Transverse colon (tissue), 4 donors: ENCODE measurements around the gene SIGLEC1. TPM values are rescaled to one million over a fixed set of nuclear protein-coding genes. Genes with fewer than 3 reads are reported as not detected.

Experiments
- DNase-seq: peaks from one replicate; pipeline ENCODE4 v3.0.0-alpha.2; 2019
- H3K27ac ChIP-seq, 4 donors: fragments of 200-600 bp; sonication (generic); 2 replicates each; pipeline ENCODE4 v1.5.1; 2016 to 2018; ENCODE audit warnings: inconsistent platforms in 4 of 4
- H3K27me3 ChIP-seq: fragments of 200-600 bp; sonication (generic); 2 replicates; pipeline ENCODE4 v1.5.1; 2017; ENCODE audit warnings: inconsistent platforms
- H3K36me3 ChIP-seq, 4 donors: fragments of 200-600 bp; sonication (generic); 2 replicates each; pipeline ENCODE4 v1.5.1; 2017 to 2019; ENCODE audit warnings: inconsistent platforms in 4 of 4
- H3K4me1 ChIP-seq, 4 donors: fragments of 200-600 bp; sonication (generic); 2 replicates each; pipeline ENCODE4 v1.5.1; 2017 to 2020; ENCODE audit warnings: inconsistent platforms in 4 of 4
- H3K4me3 ChIP-seq, 4 donors: fragments of 200-600 bp; sonication (generic); 1 replicate in 1 of 4; 2 replicates in 3 of 4; pipeline versions ENCODE4 v1.5.1 to v1.6.1; 2017 to 2019; ENCODE audit warnings: inconsistent platforms in 4 of 4
- H3K9me3 ChIP-seq, 2 donors: fragments of 200-600 bp; sonication (generic); 2 replicates each; pipeline ENCODE4 v1.5.1; 2017 to 2019; ENCODE audit warnings: inconsistent platforms in 2 of 2
- CTCF ChIP-seq, 5 experiments: fragments of 200-600 bp in 3 of 5; fragments of 450-650 bp in 2 of 5; sonication (generic) in 3 of 5; IDR thresholded peaks; 1 replicate in 2 of 5; 2 replicates in 3 of 5; pipeline ENCODE4 v1.5.1; 2016 to 2017; ENCODE audit warnings: antibody characterized with exemption in 5 of 5, inconsistent platforms in 3 of 5, mild to moderate bottlenecking in 2 of 5, moderate library complexity in 1 of 5
- EP300 ChIP-seq: sonication (generic); formaldehyde crosslinking; IDR thresholded peaks from one replicate; pipeline ENCODE4 v1.6.1; 2017; ENCODE audit warnings: antibody characterized with exemption, low read depth
- POLR2A ChIP-seq: fragments of 450-650 bp; IDR thresholded peaks from one replicate; pipeline ENCODE4 v1.6.1; 2016; ENCODE audit warnings: antibody characterized with exemption, mild to moderate bottlenecking, moderate library complexity
- POLR2AphosphoS5 ChIP-seq, 3 donors: sonication (generic); formaldehyde crosslinking; IDR thresholded peaks; one replicate each; pipeline ENCODE4 v1.6.1; 2016; ENCODE audit warnings: antibody characterized with exemption in 3 of 3
- WGBS, 2 donors: methylation state at CpG; one replicate each; pipeline ENCODE4 v1.1.5; 2018; ENCODE audit warnings: low coverage in 1 of 2; 5-methylcytosine and 5-hydroxymethylcytosine counted together
- in situ Hi-C, 4 donors: fragments of 200-750 bp; cut with MboI; loops; one replicate each; pipeline versions ENCODE4 v1.15.0 to v1.15.1; 2017; ENCODE audit warnings: low sequenced_read_pairs in 3 of 4, low pct_ligation_motif_present in 1 of 4, low pct_unique_long_range_greater_than_20kb in 1 of 4
- intact Hi-C: fragments of 100-400 bp; cut with DNase I; formaldehyde crosslinking; loops from one replicate; pipeline ENCODE4 v1.15.1; 2023; ENCODE audit warnings: low total_unique reads
- total RNA-seq, 4 donors: library from RNA; depleted of rRNA; stranded (reverse); fragments of >200 nt; gene quantifications; one replicate each; pipeline ENCODE4 v1.1.0, GENCODE V29; 2016

Gene SIGLEC1
- total RNA-seq, 4 donors from 2014 or later: 2.2 to 17.6 (median 7.9) TPM

GRCh38 chr20:3744037-3744436 is 31.6 kb upstream of the SIGLEC1 start:
- no peak for TF ChIP-seq CTCF (IDR thresholded peaks at IDR 0.05)
- TF ChIP-seq POLR2A: no peak
- TF ChIP-seq POLR2AphosphoS5 (IDR thresholded peaks at IDR 0.05): no peak
- Histone ChIP-seq H3K9me3 (no peaks in the 10 kb centered on the region), H3K27me3 (peaks cover 15% of the 10 kb centered on the region), H3K4me3 (no peak overlapping the region), H3K36me3 (no peaks in the 10 kb centered on the region), H3K4me1 (no peaks in the 10 kb centered on the region), H3K27ac (no peak overlapping the region)
- no peak for DNase-seq
- intact Hi-C loops (no loop called here), in situ Hi-C loops (no loop called here)
- 65% methylated on average over 1 of the region's 1 CpG; no CpG with 5 or more reads in 1 of the 2 donors for WGBS, 2 donors

DNA sequence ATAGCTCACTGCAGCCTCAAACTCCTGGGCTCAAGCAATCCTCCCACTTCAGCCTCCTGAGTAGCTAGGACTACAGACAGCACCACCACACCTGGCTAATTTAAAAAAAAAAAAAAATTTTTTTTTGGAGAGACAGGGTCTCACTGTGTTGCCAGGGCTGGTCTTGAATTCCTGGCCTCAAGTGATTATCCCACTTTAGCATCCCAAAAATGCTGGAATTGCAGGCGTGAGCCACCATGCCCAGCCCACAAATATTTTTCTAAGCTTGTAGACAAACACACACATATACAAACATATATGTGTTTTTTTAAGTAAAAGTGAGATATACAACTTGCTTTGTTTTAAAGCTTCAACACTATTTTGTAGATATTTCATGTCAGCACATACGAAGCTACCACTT is 30.9 kb upstream of the SIGLEC1 start:
- in situ Hi-C loops (no loop called here), intact Hi-C loops (no loop called here)
- Histone ChIP-seq H3K36me3 (no peaks in the 10 kb centered on the region), H3K27me3 (peaks cover 15% of the 10 kb centered on the region), H3K4me1 (no peaks in the 10 kb centered on the region), H3K9me3 (no peaks in the 10 kb centered on the region), H3K4me3 (no peak overlapping the region), H3K27ac (no peak overlapping the region)
- no peak for TF ChIP-seq POLR2A
- no peak for TF ChIP-seq POLR2AphosphoS5 (IDR thresholded peaks at IDR 0.05)
- TF ChIP-seq EP300: no peak
- no peak for TF ChIP-seq CTCF (IDR thresholded peaks at IDR 0.05)
- DNase-seq: no peak
- WGBS, 2 donors: 83 to 88% methylated on average over 2 of the region's 2 CpGs

- no peaks in the 10 kb centered on the region for H3K36me3 ChIP-seq
- H3K9me3 ChIP-seq: no peaks in the 10 kb centered on the region
- no peak for DNase-seq
- WGBS, 2 donors: 72% methylated on average over 7 of the region's 7 CpGs; no CpG with 5 or more reads in 1 of the 2 donors
- H3K4me3 ChIP-seq: no peak overlapping the region
- H3K4me1 ChIP-seq: no peaks in the 10 kb centered on the region
- in situ Hi-C loops: no loop called here
- TF ChIP-seq POLR2A (no peak), POLR2AphosphoS5 (IDR thresholded peaks at IDR 0.05) (no peak), EP300 (no peak), CTCF (IDR thresholded peaks at IDR 0.05) (no peak)
- H3K27ac ChIP-seq: no peak overlapping the region
- peaks cover 15% of the 10 kb centered on the region for H3K27me3 ChIP-seq
- intact Hi-C loops: no loop called here
Observed at GRCh38 chr20:3741836-3742458, 29.5 kb upstream of the SIGLEC1 start.

DNA sequence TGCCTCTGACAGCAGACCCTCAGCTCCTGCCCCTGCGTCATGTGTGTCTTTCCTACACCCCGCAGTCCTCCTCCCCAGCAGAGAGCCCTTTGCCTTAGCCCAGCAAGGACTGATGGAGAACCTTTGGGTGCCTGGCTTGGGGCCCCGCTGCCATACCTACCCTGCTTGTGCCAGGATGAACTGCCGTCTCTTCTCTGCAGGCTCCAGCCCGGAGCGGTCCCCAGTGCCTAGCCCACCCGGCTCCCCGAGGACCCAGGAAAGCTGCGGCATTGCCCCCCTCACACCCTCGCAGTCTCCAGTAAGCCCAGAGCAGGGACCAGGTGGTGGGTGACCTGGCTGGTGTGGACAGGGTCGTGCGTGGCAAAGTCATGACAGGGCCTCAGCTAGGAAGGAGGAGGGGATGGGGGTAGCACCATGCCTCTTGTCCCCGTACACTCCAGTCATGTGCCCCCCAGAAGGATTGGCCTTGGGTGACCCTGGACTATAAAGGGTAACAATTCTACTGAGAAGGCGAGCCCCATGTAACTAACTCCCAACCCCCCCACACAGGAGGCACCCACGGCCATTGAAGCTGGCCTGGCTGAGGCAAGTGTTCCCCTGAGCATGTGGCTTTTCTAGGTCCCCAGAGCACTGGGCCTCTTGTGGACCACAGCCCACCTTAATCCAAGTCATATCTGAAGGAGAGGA is 28.4 kb upstream of the SIGLEC1 start:
- H3K36me3 ChIP-seq: no peaks in the 10 kb centered on the region
- TF ChIP-seq POLR2AphosphoS5 (IDR thresholded peaks at IDR 0.05) (no peak), EP300 (no peak), CTCF (IDR thresholded peaks at IDR 0.05) (no peak), POLR2A (no peak)
- no peak for DNase-seq
- H3K9me3 ChIP-seq: no peaks in the 10 kb centered on the region
- in situ Hi-C loops (no loop called here), intact Hi-C loops (no loop called here)
- 87% methylated on average over 15 of the region's 15 CpGs; no CpG with 5 or more reads in 1 of the 2 donors for WGBS, 2 donors
- peaks cover 15% of the 10 kb centered on the region for H3K27me3 ChIP-seq
- no peak overlapping the region for H3K4me3 ChIP-seq
- H3K4me1 ChIP-seq: no peaks in the 10 kb centered on the region
- no peak overlapping the region for H3K27ac ChIP-seq
